GM18519 (cell line): Measurements from ENCODE around the gene ST3GAL4.
"Not testable (repeated sequence)": the region's sequence is repeated elsewhere in the genome, so short reads cannot be mapped to it uniquely, and the experiment has no call there.

Experiments
- ATAC-seq: cut with Tn5 transposase; IDR thresholded peaks from one replicate; pipeline ENCODE4 v1.9.1; 2021; ENCODE audit warnings: mild to moderate bottlenecking, moderate library complexity; ENCODE audit not compliant: unreplicated experiment, low FRiP score

The ST3GAL4 gene

GRCh38 chr11:126355324-126355925 lies at the start of gene ST3GAL4:
Gene ST3GAL4 (plus strand): TSS chr11:126355686. CDS start chr11:126406156, 50,470 bp downstream.
- peak; percentile 36 for ATAC-seq

GRCh38 chr11:126305699-126306098 lies 49.8 kb upstream of the ST3GAL4 start:
- ATAC-seq, result peak; percentile 54

- ATAC-seq, result no peak
Measured at GRCh38 chr11:126307706-126308105, 47.8 kb upstream of the ST3GAL4 start.

- no peak for ATAC-seq
Measured at GRCh38 chr11:126308271-126308671, 47.2 kb upstream of the ST3GAL4 start.

- not testable (repeated sequence) for ATAC-seq
Measured at GRCh38 chr11:126308771-126309170, 46.7 kb upstream of the ST3GAL4 start.

GRCh38 chr11:126310200-126310991 lies 45.1 kb upstream of the ST3GAL4 start:
- no peak for ATAC-seq

GRCh38 chr11:126310992-126311310 lies 44.5 kb upstream of the ST3GAL4 start:
- ATAC-seq, result no peak

- ATAC-seq, result peak; percentile 87
Measured at GRCh38 chr11:126311401-126312291, 43.8 kb upstream of the ST3GAL4 start.

- ATAC-seq, result no peak
Measured at GRCh38 chr11:126312961-126313360, 42.5 kb upstream of the ST3GAL4 start.

- no peak for ATAC-seq
Measured at GRCh38 chr11:126313826-126314225, 41.7 kb upstream of the ST3GAL4 start.

GRCh38 chr11:126317432-126317755 lies 38.1 kb upstream of the ST3GAL4 start:
- no peak for ATAC-seq

- ATAC-seq, result no peak
Measured at GRCh38 chr11:126317756-126318573, 37.5 kb upstream of the ST3GAL4 start.

- ATAC-seq, result peak; percentile 75
Measured at GRCh38 chr11:126318574-126319373, 36.7 kb upstream of the ST3GAL4 start.

GRCh38 chr11:126319374-126319740 lies 36.1 kb upstream of the ST3GAL4 start:
- ATAC-seq, result no peak

GRCh38 chr11:126322996-126323395 lies 32.5 kb upstream of the ST3GAL4 start:
- no peak for ATAC-seq

GRCh38 chr11:126327281-126328000 lies 28.0 kb upstream of the ST3GAL4 start:
- no peak for ATAC-seq

GRCh38 chr11:126328001-126328390 lies 27.5 kb upstream of the ST3GAL4 start:
- ATAC-seq, result no peak

GRCh38 chr11:126328444-126328843 lies 27.0 kb upstream of the ST3GAL4 start:
- ATAC-seq, result no peak
